Lung (tissue), 12 donors: ENCODE measurements around the gene SLC6A15. TPM values are rescaled to one million over a fixed set of nuclear protein-coding genes. Genes with fewer than 3 reads are reported as not detected.

ENCODE experiments used
- ATAC-seq: fragments of 200-7000 bp; cut with Tn5 transposase; one replicate; pipeline ENCODE4 v1.9.1; 2020; ENCODE audit warnings: moderate number of reproducible peaks; ENCODE audit not compliant: insufficient read depth, low FRiP score
- DNase-seq, 3 donors: peaks; one replicate each; pipeline ENCODE4 v3.0.0-alpha.2; 2013 to 2017
- H3K27ac ChIP-seq, 2 donors: one replicate each; pipeline ENCODE4 v1.5.1; 2013; ENCODE audit warnings: mild to moderate bottlenecking in 2 of 2, moderate library complexity in 2 of 2, control low read depth in 1 of 2, inconsistent platforms in 1 of 2, low read depth in 1 of 2, low read length in 1 of 2
- H3K27me3 ChIP-seq, 3 donors: one replicate each; pipeline ENCODE4 v1.5.1; 2013; ENCODE audit warnings: low read length in 2 of 3; ENCODE audit not compliant: control insufficient read depth in 3 of 3, insufficient read depth in 3 of 3
- H3K36me3 ChIP-seq, 4 donors: one replicate each; pipeline ENCODE4 v1.5.1; 2013; ENCODE audit warnings: low read length in 4 of 4, mild to moderate bottlenecking in 1 of 4, moderate library complexity in 1 of 4; ENCODE audit not compliant: control insufficient read depth in 4 of 4, insufficient read depth in 4 of 4
- H3K4me1 ChIP-seq, 5 donors: one replicate each; pipeline ENCODE4 v1.5.1; 2013; ENCODE audit warnings: low read length in 5 of 5, mild to moderate bottlenecking in 2 of 5, moderate library complexity in 1 of 5; ENCODE audit not compliant: control insufficient read depth in 5 of 5, insufficient read depth in 5 of 5
- H3K4me3 ChIP-seq: one replicate; pipeline ENCODE4 v1.5.1; 2013; ENCODE audit warnings: mild to moderate bottlenecking, control low read depth, moderate library complexity
- H3K9ac ChIP-seq, 2 donors: one replicate each; pipeline ENCODE4 v1.5.1; 2013; ENCODE audit warnings: low read length in 2 of 2, control low read depth in 1 of 2; ENCODE audit not compliant: insufficient read depth in 1 of 2
- H3K9me3 ChIP-seq, 4 donors: one replicate each; pipeline ENCODE4 v1.5.1; 2013; ENCODE audit warnings: low read length in 3 of 4, mild to moderate bottlenecking in 1 of 4, moderate library complexity in 1 of 4; ENCODE audit not compliant: control insufficient read depth in 4 of 4, insufficient read depth in 3 of 4
- CTCF ChIP-seq: IDR thresholded peaks from 2 replicates; pipeline ENCODE4 v1.5.1; 2012; ENCODE audit warnings: mild to moderate bottlenecking; ENCODE audit errors: control extremely low read depth, extremely low read depth
- WGBS, 2 donors: extraction: QIAGEN DNeasy Blood & Tissue Kit; methylation state at CpG; one replicate each; pipeline ENCODE4 v1.1.7; 2013; 5-methylcytosine and 5-hydroxymethylcytosine counted together
- polyA plus RNA-seq, 2 donors: library from polyadenylated mRNA; stranded (reverse); fragments of 200-250 nt; gene quantifications; one replicate each; pipeline ENCODE4 v1.2.1, GENCODE V29; 2013
- total RNA-seq, 2 donors: library from RNA; depleted of rRNA in 1 of 2; stranded (reverse); fragments of >200 nt in 1 of 2; gene quantifications; one replicate each; pipeline ENCODE4 v1.2.1, GENCODE V29; 2014 to 2021
- donor health status: control.
- donor health status: control.
- donor health status: Bipolar disorder and iron deficiency.
- donor health status: healthy.
- donor health status: DM: yes; HTN: yes; CAD: no.

Gene SLC6A15
- total and polyA plus RNA-seq, 4 donors = 0.02 to 0.34 (median 0.11) TPM; not detected in 1

- Histone ChIP-seq H3K36me3 (no peaks in the 10 kb centered on the region), H3K4me1 (peaks cover 0 to 21% (median 3%) of the 10 kb centered on the region in 5 donors), H3K9me3 (peaks cover 0 to 7% (median 0%) of the 10 kb centered on the region in 4 donors), H3K4me3 (no peak overlapping the region), H3K27me3 (peaks cover 0 to 60% (median 45%) of the 10 kb centered on the region in 3 donors), H3K27ac (no peak overlapping the region), H3K9ac (no peak overlapping the region)
- 14 to 16% methylated on average over 20 to 21 of the region's 21 CpGs for WGBS, 2 donors
- DNase-seq = peak; percentile 33 to 42 (median 34)
- no peak for TF ChIP-seq CTCF
- no peak for ATAC-seq
Measured at GRCh38 chr12:84910549-84911241, 1.9 kb downstream of the SLC6A15 start.

GRCh38 chr12:84904051-84904450, 8.5 kb downstream of the SLC6A15 start:
- Histone ChIP-seq H3K4me1 (no peaks in the 10 kb centered on the region), H3K9ac (no peak overlapping the region), H3K36me3 (no peaks in the 10 kb centered on the region), H3K9me3 (no peaks in the 10 kb centered on the region), H3K4me3 (no peak overlapping the region), H3K27me3 (peaks cover 0 to 8% (median 2%) of the 10 kb centered on the region in 3 donors), H3K27ac (no peak overlapping the region)
- 20 to 30% methylated on average over 2 of the region's 2 CpGs for WGBS, 2 donors
- TF ChIP-seq CTCF = no peak
- ATAC-seq (no peak), DNase-seq (no peak)

- Histone ChIP-seq H3K4me3 (no peak overlapping the region), H3K9ac (no peak overlapping the region), H3K27me3 (no peaks in the 10 kb centered on the region), H3K36me3 (no peaks in the 10 kb centered on the region), H3K27ac (no peak overlapping the region), H3K9me3 (no peaks in the 10 kb centered on the region), H3K4me1 (no peaks in the 10 kb centered on the region)
- TF ChIP-seq CTCF = no peak
- no peak for ATAC-seq
- DNase-seq = no peak
- WGBS, 2 donors = 59 to 63% methylated on average over 5 of the region's 5 CpGs
Measured at GRCh38 chr12:84891106-84891838, 21.3 kb downstream of the SLC6A15 start.
